Neural cell (in vitro differentiated cells): ENCODE measurements around the gene BTBD9. TPM values are rescaled to one million over a fixed set of nuclear protein-coding genes. Genes with fewer than 3 reads are reported as not detected.

Experiments
- H2AFZ ChIP-seq: fragments of 200-600, 300-800 bp; sonication (generic), shearing (Covaris generic); 2 replicates; pipeline ENCODE4 v1.6.0; 2014; ENCODE audit warnings: low read depth, mild to moderate bottlenecking, antibody characterized with exemption, low read length, moderate library complexity
- H3F3A ChIP-seq: fragments of 200-600 bp; shearing (Covaris generic); 2 replicates; pipeline ENCODE4 v1.6.1; 2016; ENCODE audit warnings: mild to moderate bottlenecking, moderate library complexity, mixed read lengths, antibody characterized with exemption, low read length; ENCODE audit not compliant: insufficient read depth, poor library complexity, severe bottlenecking
- H3K27ac ChIP-seq: fragments of 200-600, 300-800 bp; sonication (generic), shearing (Covaris generic); 2 replicates; pipeline ENCODE4 v1.5.1; 2014; ENCODE audit warnings: mild to moderate bottlenecking, low read length, moderate library complexity
- H3K27me3 ChIP-seq: fragments of 300-800, 200-600 bp; sonication (generic), shearing (Covaris generic); 2 replicates; pipeline ENCODE4 v1.6.0; 2014; ENCODE audit warnings: mild to moderate bottlenecking, low read depth, low read length, moderate library complexity; ENCODE audit not compliant: insufficient read depth
- H3K36me3 ChIP-seq: fragments of 300-800, 200-600 bp; sonication (generic), shearing (Covaris generic); 2 replicates; pipeline ENCODE4 v1.5.1; 2014; ENCODE audit warnings: mild to moderate bottlenecking, antibody characterized with exemption, low read length, moderate library complexity; ENCODE audit not compliant: insufficient read depth
- H3K4me2 ChIP-seq: fragments of 300-800, 200-600 bp; sonication (generic), shearing (Covaris generic); 2 replicates; pipeline ENCODE4 v1.6.0; 2014; ENCODE audit warnings: mild to moderate bottlenecking, low read length
- H3K4me3 ChIP-seq: fragments of 300-800, 200-600 bp; sonication (generic), shearing (Covaris generic); 2 replicates; pipeline ENCODE4 v1.5.1; 2014; ENCODE audit warnings: mild to moderate bottlenecking, low read length, moderate library complexity
- H3K79me2 ChIP-seq: fragments of 200-600 bp; shearing (Covaris generic); replicated peaks from 2 replicates; pipeline ENCODE4 v1.6.0; 2014; ENCODE audit warnings: mild to moderate bottlenecking, low read length, moderate library complexity; ENCODE audit not compliant: insufficient read depth
- H3K9ac ChIP-seq: fragments of 300-800, 200-600 bp; sonication (generic), shearing (Covaris generic); 2 replicates; pipeline ENCODE4 v1.6.1; 2016; ENCODE audit warnings: mild to moderate bottlenecking, low read length, mixed read lengths
- H3K9me2 ChIP-seq: fragments of 200-600 bp; shearing (Covaris generic); 2 replicates; pipeline ENCODE4 v1.6.1; 2016; ENCODE audit warnings: mild to moderate bottlenecking, low read length, mixed read lengths; ENCODE audit not compliant: insufficient read depth
- H3K9me3 ChIP-seq: fragments of 200-600, 300-800 bp; sonication (generic), shearing (Covaris generic); 2 replicates; pipeline ENCODE4 v1.6.1; 2016; ENCODE audit warnings: mild to moderate bottlenecking, mixed run types, low read length, moderate library complexity, mixed read lengths
- H4K20me1 ChIP-seq: fragments of 200-600 bp; shearing (Covaris generic); 2 replicates; pipeline ENCODE4 v1.6.1; 2016; ENCODE audit warnings: mild to moderate bottlenecking, mixed run types; ENCODE audit not compliant: insufficient read depth
- EP300 ChIP-seq: fragments of 450-650 bp; conservative IDR thresholded peaks from 2 replicates; pipeline ENCODE4 v1.6.1; 2014; ENCODE audit warnings: antibody characterized with exemption, mild to moderate bottlenecking, moderate library complexity; ENCODE audit not compliant: poor library complexity, severe bottlenecking
- EZH2 ChIP-seq: fragments of 200-600, 300-800 bp; shearing (Covaris generic), sonication (generic); IDR thresholded peaks from 2 replicates; pipeline ENCODE4 v1.6.1; 2014; ENCODE audit warnings: antibody characterized with exemption, low read length, borderline replicate concordance, mild to moderate bottlenecking; ENCODE audit not compliant: insufficient read depth, poor library complexity, severe bottlenecking
- MXI1 ChIP-seq: fragments of 450-650 bp; conservative IDR thresholded peaks from 2 replicates; pipeline ENCODE4 v1.6.1; 2014; ENCODE audit warnings: antibody characterized with exemption, mild to moderate bottlenecking; ENCODE audit not compliant: poor library complexity, severe bottlenecking
- POLR2AphosphoS5 ChIP-seq: IDR thresholded peaks from 2 replicates; pipeline ENCODE4 v1.6.1; 2012
- RAD21 ChIP-seq: fragments of 450-650 bp; conservative IDR thresholded peaks from 2 replicates; pipeline ENCODE4 v1.6.1; 2014; ENCODE audit warnings: antibody characterized with exemption, mild to moderate bottlenecking, moderate library complexity
- REST ChIP-seq: IDR thresholded peaks from 2 replicates; pipeline ENCODE4 v1.6.1; 2012; ENCODE audit warnings: borderline replicate concordance
- SMC3 ChIP-seq: fragments of 450-650 bp; conservative IDR thresholded peaks from 2 replicates; pipeline ENCODE4 v1.6.1; 2014; ENCODE audit warnings: antibody characterized with exemption, mild to moderate bottlenecking, moderate library complexity; ENCODE audit not compliant: poor library complexity
- TAF1 ChIP-seq: IDR thresholded peaks from 2 replicates; pipeline ENCODE4 v1.6.1; 2012; ENCODE audit warnings: low read depth
- polyA plus RNA-seq: library from polyadenylated mRNA; depleted of rRNA; stranded (reverse); fragments of >200 nt; gene quantifications from 2 replicates; pipeline ENCODE4 v1.2.3, GENCODE V29; 2014
- TF ChIP-seq, protein P1 (sequence below): fragments of 450-650 bp; IDR thresholded peaks from 2 replicates; pipeline ENCODE4 v1.5.1; 2014; ENCODE audit warnings: antibody characterized with exemption, mild to moderate bottlenecking, moderate library complexity; ENCODE audit not compliant: poor library complexity, severe bottlenecking

BTBD9 gene
- polyA plus RNA-seq, 1 donor from 2014 or later = 6.2 TPM

- H2AFZ ChIP-seq = no peak overlapping the region
- no peaks in the 10 kb centered on the region for H3K36me3 ChIP-seq
- H3K27ac ChIP-seq = no peak overlapping the region
- H3F3A ChIP-seq = no peaks in the 10 kb centered on the region
- TF ChIP-seq, protein P1, sequence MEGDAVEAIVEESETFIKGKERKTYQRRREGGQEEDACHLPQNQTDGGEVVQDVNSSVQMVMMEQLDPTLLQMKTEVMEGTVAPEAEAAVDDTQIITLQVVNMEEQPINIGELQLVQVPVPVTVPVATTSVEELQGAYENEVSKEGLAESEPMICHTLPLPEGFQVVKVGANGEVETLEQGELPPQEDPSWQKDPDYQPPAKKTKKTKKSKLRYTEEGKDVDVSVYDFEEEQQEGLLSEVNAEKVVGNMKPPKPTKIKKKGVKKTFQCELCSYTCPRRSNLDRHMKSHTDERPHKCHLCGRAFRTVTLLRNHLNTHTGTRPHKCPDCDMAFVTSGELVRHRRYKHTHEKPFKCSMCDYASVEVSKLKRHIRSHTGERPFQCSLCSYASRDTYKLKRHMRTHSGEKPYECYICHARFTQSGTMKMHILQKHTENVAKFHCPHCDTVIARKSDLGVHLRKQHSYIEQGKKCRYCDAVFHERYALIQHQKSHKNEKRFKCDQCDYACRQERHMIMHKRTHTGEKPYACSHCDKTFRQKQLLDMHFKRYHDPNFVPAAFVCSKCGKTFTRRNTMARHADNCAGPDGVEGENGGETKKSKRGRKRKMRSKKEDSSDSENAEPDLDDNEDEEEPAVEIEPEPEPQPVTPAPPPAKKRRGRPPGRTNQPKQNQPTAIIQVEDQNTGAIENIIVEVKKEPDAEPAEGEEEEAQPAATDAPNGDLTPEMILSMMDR = no peak
- TF ChIP-seq TAF1 (no peak), RAD21 (no peak), SMC3 (no peak)
- no peak overlapping the region for H3K4me2 ChIP-seq
- no peaks in the 10 kb centered on the region for H3K9me3 ChIP-seq
- H3K79me2 ChIP-seq = no peaks in the 10 kb centered on the region
- no peaks in the 10 kb centered on the region for H4K20me1 ChIP-seq
- no peak overlapping the region for H3K4me3 ChIP-seq
- no peak overlapping the region for H3K9ac ChIP-seq
- no peaks in the 10 kb centered on the region for H3K27me3 ChIP-seq
- H3K9me2 ChIP-seq = no peaks in the 10 kb centered on the region
Measured at GRCh38 chr6:38483526-38483925, 156.2 kb downstream of the BTBD9 start.

DNA sequence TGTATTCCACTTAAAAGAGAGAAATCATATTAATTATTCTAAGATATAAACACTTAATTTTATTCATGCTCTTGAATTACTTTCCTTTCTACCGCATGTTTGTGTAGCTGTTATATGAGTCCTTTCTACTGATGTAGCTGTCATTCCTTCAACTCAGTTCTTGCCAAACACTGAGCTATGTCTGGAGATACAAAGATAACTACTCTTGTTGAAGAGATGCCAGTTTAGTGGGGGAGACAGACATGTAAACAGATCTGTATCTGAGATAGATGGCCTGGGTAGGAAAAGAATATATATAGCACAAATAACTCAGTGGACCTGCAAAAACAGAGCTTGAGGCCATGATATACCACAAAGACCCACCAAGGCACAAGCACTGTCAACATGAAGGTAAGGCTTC lies 157.3 kb downstream of the BTBD9 start:
- no peak overlapping the region for H3K27ac ChIP-seq
- H3K27me3 ChIP-seq = no peaks in the 10 kb centered on the region
- TF ChIP-seq EP300 = peak; percentile 18
- TF ChIP-seq RAD21 = no peak
- H3K9ac ChIP-seq = no peak overlapping the region
- H3K4me2 ChIP-seq = no peak overlapping the region
- no peaks in the 10 kb centered on the region for H3K79me2 ChIP-seq
- H3K9me3 ChIP-seq = no peaks in the 10 kb centered on the region
- H3F3A ChIP-seq = no peaks in the 10 kb centered on the region
- no peaks in the 10 kb centered on the region for H3K9me2 ChIP-seq
- H3K4me3 ChIP-seq = no peak overlapping the region
- no peaks in the 10 kb centered on the region for H3K36me3 ChIP-seq
- H2AFZ ChIP-seq = no peak overlapping the region
- no peaks in the 10 kb centered on the region for H4K20me1 ChIP-seq

GRCh38 chr6:38481851-38482250 lies 157.9 kb downstream of the BTBD9 start:
- TF ChIP-seq TAF1 (no peak), REST (no peak), RAD21 (no peak), EZH2 (no peak), EP300 (no peak), MXI1 (no peak), SMC3 (no peak), POLR2AphosphoS5 (no peak)
- TF ChIP-seq, protein P1 = no peak
- Histone ChIP-seq H3K9me3 (no peaks in the 10 kb centered on the region), H3F3A (no peaks in the 10 kb centered on the region), H3K4me2 (no peak overlapping the region), H2AFZ (no peak overlapping the region), H3K27ac (peak overlapping the region; percentile 27), H3K79me2 (no peaks in the 10 kb centered on the region), H3K9ac (no peak overlapping the region), H4K20me1 (no peaks in the 10 kb centered on the region), H3K4me3 (peak overlapping the region; percentile 28), H3K9me2 (no peaks in the 10 kb centered on the region), H3K27me3 (no peaks in the 10 kb centered on the region), H3K36me3 (no peaks in the 10 kb centered on the region)
